ENCODE results near the gene LTBP3.

The LTBP3 gene

GRCh38 chr11:65571420-65571819, 13.3 kb upstream of the LTBP3 start:
- no peak for DNase-seq

GRCh38 chr11:65569973-65570918, 12.1 kb upstream of the LTBP3 start, which contains the start of gene ZNRD2:
ZNRD2 (plus strand) TSS chr11:65570477; CDS start chr11:65570492, 15 bp downstream.
- DNase-seq, result peak; percentile 98

- no peak for DNase-seq
Measured at GRCh38 chr11:65569164-65569972, 11.2 kb upstream of the LTBP3 start.

- DNase-seq, result peak; percentile 39
Measured at GRCh38 chr11:65565624-65566453, 7.7 kb upstream of the LTBP3 start.

- peak; percentile 34 for DNase-seq
Measured at GRCh38 chr11:65564879-65565559, 6.9 kb upstream of the LTBP3 start.

- DNase-seq, result no peak
Measured at GRCh38 chr11:65563601-65564000, 5.4 kb upstream of the LTBP3 start.

GRCh38 chr11:65562788-65563187, 4.6 kb upstream of the LTBP3 start:
- no peak for DNase-seq

GRCh38 chr11:65562020-65562419, 3.9 kb upstream of the LTBP3 start:
- DNase-seq, result no peak

- DNase-seq, result no peak
Measured at GRCh38 chr11:65560555-65561418, 2.6 kb upstream of the LTBP3 start.

GRCh38 chr11:65559951-65560537, 1.9 kb upstream of the LTBP3 start:
- DNase-seq, result no peak

GRCh38 chr11:65559535-65559934, 1.4 kb upstream of the LTBP3 start:
- DNase-seq, result no peak

- DNase-seq, result no peak
Measured at GRCh38 chr11:65558930-65559509, 861 bp upstream of the LTBP3 start.

GRCh38 chr11:65557280-65558001, 718 bp downstream of the LTBP3 start:
- DNase-seq, result no peak

- no peak for DNase-seq
Measured at GRCh38 chr11:65556470-65557279, 1.5 kb downstream of the LTBP3 start.

GRCh38 chr11:65555693-65556231, 2.4 kb downstream of the LTBP3 start:
- no peak for DNase-seq

GRCh38 chr11:65554842-65555430, 3.2 kb downstream of the LTBP3 start:
- DNase-seq, result no peak

GRCh38 chr11:65554057-65554818, 3.9 kb downstream of the LTBP3 start:
- DNase-seq, result no peak
